Tibial nerve (tissue), 4 donors: ENCODE results near the gene VAT1L.

Source experiments
- EP300 ChIP-seq, 2 donors: sonication (generic); formaldehyde crosslinking; IDR thresholded peaks; one replicate each; pipeline ENCODE4 v1.6.1; 2017; ENCODE audit warnings: antibody characterized with exemption in 2 of 2, mild to moderate bottlenecking in 1 of 2
- POLR2A ChIP-seq, 2 donors: fragments of 450-650 bp; IDR thresholded peaks; one replicate each; pipeline ENCODE4 v1.6.1; 2017; ENCODE audit warnings: antibody characterized with exemption in 2 of 2, mild to moderate bottlenecking in 2 of 2, moderate library complexity in 2 of 2
- TF ChIP-seq, protein P1 (sequence below), 5 experiments: fragments of 200-600 bp in 3 of 5; fragments of 450-650 bp in 2 of 5; sonication (generic) in 3 of 5; IDR thresholded peaks; one replicate each; pipeline ENCODE4 v1.5.1; 2016 to 2019; ENCODE audit warnings: antibody characterized with exemption in 5 of 5, mild to moderate bottlenecking in 3 of 5, moderate library complexity in 2 of 5

- TF ChIP-seq EP300 (IDR thresholded peaks at IDR 0.05) (no peak), POLR2A (IDR thresholded peaks at IDR 0.05) (no peak)
- TF ChIP-seq, protein P1, sequence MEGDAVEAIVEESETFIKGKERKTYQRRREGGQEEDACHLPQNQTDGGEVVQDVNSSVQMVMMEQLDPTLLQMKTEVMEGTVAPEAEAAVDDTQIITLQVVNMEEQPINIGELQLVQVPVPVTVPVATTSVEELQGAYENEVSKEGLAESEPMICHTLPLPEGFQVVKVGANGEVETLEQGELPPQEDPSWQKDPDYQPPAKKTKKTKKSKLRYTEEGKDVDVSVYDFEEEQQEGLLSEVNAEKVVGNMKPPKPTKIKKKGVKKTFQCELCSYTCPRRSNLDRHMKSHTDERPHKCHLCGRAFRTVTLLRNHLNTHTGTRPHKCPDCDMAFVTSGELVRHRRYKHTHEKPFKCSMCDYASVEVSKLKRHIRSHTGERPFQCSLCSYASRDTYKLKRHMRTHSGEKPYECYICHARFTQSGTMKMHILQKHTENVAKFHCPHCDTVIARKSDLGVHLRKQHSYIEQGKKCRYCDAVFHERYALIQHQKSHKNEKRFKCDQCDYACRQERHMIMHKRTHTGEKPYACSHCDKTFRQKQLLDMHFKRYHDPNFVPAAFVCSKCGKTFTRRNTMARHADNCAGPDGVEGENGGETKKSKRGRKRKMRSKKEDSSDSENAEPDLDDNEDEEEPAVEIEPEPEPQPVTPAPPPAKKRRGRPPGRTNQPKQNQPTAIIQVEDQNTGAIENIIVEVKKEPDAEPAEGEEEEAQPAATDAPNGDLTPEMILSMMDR (IDR thresholded peaks at IDR 0.05): no peak
Observed at GRCh38 chr16:77918809-77919707, 130.7 kb downstream of the VAT1L start.
